OCI-LY1 (cell line): ENCODE measurements around the gene DEFB129.

Experiments
- H2AFZ ChIP-seq: fragments of 200-600 bp; sonication (generic), shearing (Covaris generic); 2 replicates; pipeline ENCODE4 v1.6.0; 2014; ENCODE audit warnings: antibody characterized with exemption, mild to moderate bottlenecking, low read length
- H3F3A ChIP-seq: fragments of 200-600 bp; sonication (generic), shearing (Covaris generic); 2 replicates; pipeline ENCODE4 v1.6.0; 2014; ENCODE audit warnings: mild to moderate bottlenecking, antibody characterized with exemption, low read length, moderate library complexity; ENCODE audit not compliant: insufficient read depth
- H3K27ac ChIP-seq: fragments of 200-600 bp; sonication (generic); 2 replicates; pipeline ENCODE4 v1.5.1; 2014; ENCODE audit warnings: low read length, mixed run types, mild to moderate bottlenecking, low read depth; ENCODE audit not compliant: poor library complexity, severe bottlenecking
- H3K27me3 ChIP-seq: fragments of 200-600 bp; sonication (generic); 2 replicates; pipeline ENCODE4 v1.6.0; 2014; ENCODE audit warnings: antibody characterized with exemption, mild to moderate bottlenecking, low read length, moderate library complexity; ENCODE audit not compliant: insufficient read depth
- H3K36me3 ChIP-seq: fragments of 200-600 bp; sonication (generic); 2 replicates; pipeline ENCODE4 v1.6.1; 2014; ENCODE audit warnings: mild to moderate bottlenecking, antibody characterized with exemption, low read length, moderate library complexity, mixed read lengths; ENCODE audit not compliant: insufficient read depth
- H3K4me1 ChIP-seq: fragments of 200-600 bp; sonication (generic); 2 replicates; pipeline ENCODE4 v1.5.1; 2014; ENCODE audit warnings: mild to moderate bottlenecking, low read length, moderate library complexity; ENCODE audit not compliant: insufficient read depth, severe bottlenecking
- H3K4me2 ChIP-seq: fragments of 200-600 bp; sonication (generic), shearing (Covaris generic); 2 replicates; pipeline ENCODE4 v1.6.1; 2014; ENCODE audit warnings: low read length
- H3K4me3 ChIP-seq: fragments of 200-600 bp; sonication (generic); 2 replicates; pipeline ENCODE4 v1.5.1; 2014; ENCODE audit warnings: low read length, low read depth, mild to moderate bottlenecking, mixed read lengths; ENCODE audit not compliant: poor library complexity, severe bottlenecking
- H3K79me2 ChIP-seq: fragments of 200-600 bp; shearing (Covaris generic); 2 replicates; pipeline ENCODE4 v1.6.1; 2016; ENCODE audit warnings: mixed run types, low read length, mixed read lengths; ENCODE audit not compliant: insufficient read depth
- H3K9ac ChIP-seq: fragments of 200-600 bp; sonication (generic), shearing (Covaris generic); 2 replicates; pipeline ENCODE4 v1.6.1; 2014; ENCODE audit warnings: mild to moderate bottlenecking, low read length, mixed read lengths
- H3K9me2 ChIP-seq: fragments of 200-600 bp; sonication (generic), shearing (Covaris generic); 2 replicates; pipeline ENCODE4 v1.6.1; 2014; ENCODE audit warnings: low read depth, mild to moderate bottlenecking, low read length, mixed read lengths
- H3K9me3 ChIP-seq: fragments of 200-600 bp; shearing (Covaris generic); 2 replicates; pipeline ENCODE4 v1.6.1; 2014; ENCODE audit warnings: low read length, mixed read lengths
- H4K20me1 ChIP-seq: fragments of 200-600 bp; sonication (generic), shearing (Covaris generic); 2 replicates; pipeline ENCODE4 v1.6.0; 2016; ENCODE audit warnings: mild to moderate bottlenecking, low read length; ENCODE audit not compliant: insufficient read depth
- EZH2 ChIP-seq: fragments of 200-600 bp; sonication (generic), shearing (Covaris generic); IDR thresholded peaks from 2 replicates; pipeline ENCODE4 v1.8.0; 2017; ENCODE audit warnings: borderline replicate concordance, mixed run types, mild to moderate bottlenecking, antibody characterized with exemption, low read length, moderate library complexity, mixed read lengths
- TF ChIP-seq, protein P1 (sequence below): fragments of 200-600 bp; sonication (generic), shearing (Covaris generic); IDR thresholded peaks from 2 replicates; pipeline ENCODE4 v1.5.1; 2017; ENCODE audit warnings: mild to moderate bottlenecking, antibody characterized with exemption, low read length, moderate library complexity, mixed read lengths

Gene DEFB129

DNA sequence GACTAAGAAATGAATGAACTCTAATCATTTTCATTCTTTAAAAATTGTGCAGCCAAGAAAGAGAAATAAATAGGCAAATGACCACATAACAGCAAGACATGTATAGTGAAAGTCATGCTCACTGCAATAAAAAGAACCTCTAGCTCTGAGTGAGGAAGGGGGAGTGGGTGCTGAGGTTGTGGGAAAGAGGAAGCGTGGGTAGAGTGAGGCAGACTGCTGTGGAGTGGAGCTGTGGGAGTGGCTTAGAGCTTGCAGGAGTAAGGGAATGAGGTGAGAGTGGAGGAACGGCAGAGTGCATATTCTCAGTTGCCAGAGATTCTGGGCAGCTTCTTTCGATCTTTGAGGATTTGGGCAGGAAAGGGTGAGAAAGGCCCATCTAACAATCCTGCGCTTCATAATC lies 10.4 kb downstream of the DEFB129 start:
- TF ChIP-seq EZH2, result no peak
- TF ChIP-seq, protein P1, sequence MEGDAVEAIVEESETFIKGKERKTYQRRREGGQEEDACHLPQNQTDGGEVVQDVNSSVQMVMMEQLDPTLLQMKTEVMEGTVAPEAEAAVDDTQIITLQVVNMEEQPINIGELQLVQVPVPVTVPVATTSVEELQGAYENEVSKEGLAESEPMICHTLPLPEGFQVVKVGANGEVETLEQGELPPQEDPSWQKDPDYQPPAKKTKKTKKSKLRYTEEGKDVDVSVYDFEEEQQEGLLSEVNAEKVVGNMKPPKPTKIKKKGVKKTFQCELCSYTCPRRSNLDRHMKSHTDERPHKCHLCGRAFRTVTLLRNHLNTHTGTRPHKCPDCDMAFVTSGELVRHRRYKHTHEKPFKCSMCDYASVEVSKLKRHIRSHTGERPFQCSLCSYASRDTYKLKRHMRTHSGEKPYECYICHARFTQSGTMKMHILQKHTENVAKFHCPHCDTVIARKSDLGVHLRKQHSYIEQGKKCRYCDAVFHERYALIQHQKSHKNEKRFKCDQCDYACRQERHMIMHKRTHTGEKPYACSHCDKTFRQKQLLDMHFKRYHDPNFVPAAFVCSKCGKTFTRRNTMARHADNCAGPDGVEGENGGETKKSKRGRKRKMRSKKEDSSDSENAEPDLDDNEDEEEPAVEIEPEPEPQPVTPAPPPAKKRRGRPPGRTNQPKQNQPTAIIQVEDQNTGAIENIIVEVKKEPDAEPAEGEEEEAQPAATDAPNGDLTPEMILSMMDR, result no peak
- no peaks in the 10 kb centered on the region for H3K9me3 ChIP-seq
- H3K4me2 ChIP-seq, result no peak overlapping the region
- H3K27ac ChIP-seq, result no peak overlapping the region
- H3K36me3 ChIP-seq, result no peaks in the 10 kb centered on the region
- H3K9me2 ChIP-seq, result no peaks in the 10 kb centered on the region
- no peaks in the 10 kb centered on the region; the same call in 1 of the 2 replicates for H3K27me3 ChIP-seq
- no peak overlapping the region for H2AFZ ChIP-seq
- H3K4me1 ChIP-seq, result no peaks in the 10 kb centered on the region
- H3K9ac ChIP-seq, result no peak overlapping the region
- no peaks in the 10 kb centered on the region for H3F3A ChIP-seq
- H3K4me3 ChIP-seq, result no peak overlapping the region
- H3K79me2 ChIP-seq, result no peaks in the 10 kb centered on the region
- no peaks in the 10 kb centered on the region for H4K20me1 ChIP-seq

DNA sequence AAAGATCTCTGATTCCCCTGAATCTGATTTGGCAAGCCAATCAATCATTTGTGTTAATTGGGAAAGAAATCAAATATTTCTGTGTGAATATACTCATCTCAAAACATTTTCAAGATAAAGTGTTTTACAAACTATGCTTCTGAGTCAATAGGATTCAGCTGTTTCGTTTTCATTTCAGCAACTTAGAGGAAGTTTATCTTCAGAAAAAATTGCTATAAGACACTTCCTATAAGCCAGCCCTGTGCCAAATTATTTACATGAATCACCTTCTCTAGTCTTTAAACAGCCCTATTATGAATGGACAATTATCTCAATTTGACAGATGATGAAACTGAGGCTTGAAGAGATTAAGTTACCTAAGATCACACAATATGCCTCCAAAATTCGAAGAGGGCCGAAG lies 10.9 kb downstream of the DEFB129 start:
- Histone ChIP-seq H3K9me3 (no peaks in the 10 kb centered on the region), H4K20me1 (no peaks in the 10 kb centered on the region), H3K27ac (no peak overlapping the region), H2AFZ (no peak overlapping the region), H3K9ac (no peak overlapping the region), H3K4me1 (no peaks in the 10 kb centered on the region), H3F3A (no peaks in the 10 kb centered on the region), H3K4me2 (no peak overlapping the region), H3K4me3 (no peak overlapping the region), H3K79me2 (no peaks in the 10 kb centered on the region), H3K9me2 (no peaks in the 10 kb centered on the region), H3K36me3 (no peaks in the 10 kb centered on the region), H3K27me3 (no peaks in the 10 kb centered on the region; the same call in 1 of the 2 replicates)
- TF ChIP-seq, protein P1, result no peak

DNA sequence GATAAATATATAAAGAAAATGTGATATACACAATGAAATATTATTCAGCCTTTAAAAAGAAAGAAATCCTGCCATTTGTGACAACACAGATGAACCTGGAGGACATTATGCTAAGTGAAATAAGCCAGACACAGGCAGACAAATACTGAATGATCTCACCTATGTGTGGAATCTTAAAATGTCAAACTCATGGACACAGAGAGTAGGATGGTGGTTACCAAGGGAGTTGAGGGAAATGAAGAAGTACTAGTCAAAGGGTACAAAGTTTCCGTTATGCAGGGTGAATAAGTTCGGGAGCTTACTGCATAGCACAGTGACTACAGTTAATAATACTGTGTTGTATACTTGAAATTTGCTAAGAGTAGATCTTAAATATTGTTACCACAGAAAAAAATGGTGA lies 15.8 kb downstream of the DEFB129 start:
- Histone ChIP-seq H3K4me1 (no peaks in the 10 kb centered on the region), H4K20me1 (no peaks in the 10 kb centered on the region), H3K27me3 (no peaks in the 10 kb centered on the region), H3K27ac (no peak overlapping the region), H3K4me2 (no peak overlapping the region), H3K4me3 (no peak overlapping the region), H3K9ac (no peak overlapping the region), H2AFZ (no peak overlapping the region), H3K36me3 (no peaks in the 10 kb centered on the region; the same call in 1 of the 2 replicates), H3K9me2 (no peaks in the 10 kb centered on the region), H3F3A (no peaks in the 10 kb centered on the region), H3K9me3 (no peaks in the 10 kb centered on the region), H3K79me2 (no peaks in the 10 kb centered on the region)
- TF ChIP-seq, protein P1, result no peak
- no peak for TF ChIP-seq EZH2
